GM13976 (cell line): ENCODE results near the gene HYI.

ENCODE experiments used
- DNase-seq: peaks from one replicate; pipeline ENCODE4 v3.0.0; 2012; ENCODE audit warnings: low spot score
- CTCF ChIP-seq: IDR thresholded peaks from 2 replicates; pipeline ENCODE4 v1.5.1; 2012; ENCODE audit warnings: borderline replicate concordance, mild to moderate bottlenecking; ENCODE audit not compliant: insufficient read depth; ENCODE audit errors: extremely low read depth, missing control alignments, control extremely low read depth
- in situ Hi-C: fragments of 300-500 bp; cut with MboI; formaldehyde crosslinking; loops from one replicate; pipeline ENCODE4 v1.12.0; 2022; ENCODE audit warnings: low sequenced_read_pairs, mixed read lengths, inconsistent platforms; ENCODE audit not compliant: unreplicated experiment

HYI gene

GRCh38 chr1:43444151-43444828, 9.4 kb downstream of the HYI start:
- DNase-seq = no peak
- in situ Hi-C loops = no loop called here
- TF ChIP-seq CTCF = no peak

- TF ChIP-seq CTCF = no peak
- in situ Hi-C loops = no loop called here
- DNase-seq = no peak
These were observed 10.4 kb downstream of the HYI start for GRCh38 chr1:43443197-43443946.

- in situ Hi-C loops = no loop called here
- TF ChIP-seq CTCF = no peak
- no peak for DNase-seq
These were observed 11.0 kb downstream of the HYI start for GRCh38 chr1:43442756-43443155.

- in situ Hi-C loops = no loop called here
- no peak for DNase-seq
- TF ChIP-seq CTCF = no peak
These were observed 11.7 kb downstream of the HYI start for GRCh38 chr1:43441894-43442637.

GRCh38 chr1:43441166-43441893, 12.4 kb downstream of the HYI start:
- DNase-seq = no peak
- no peak for TF ChIP-seq CTCF
- in situ Hi-C loops = no loop called here

GRCh38 chr1:43440358-43440757, 13.4 kb downstream of the HYI start:
- in situ Hi-C loops = no loop called here
- no peak for TF ChIP-seq CTCF
- DNase-seq = no peak
